HUES6 (cell line): ENCODE data around the gene DUSP6.
"Not testable (repeated sequence)": the region's sequence is repeated elsewhere in the genome, so short reads cannot be mapped to it uniquely, and the experiment has no call there.

Experiments used
- H3K27ac ChIP-seq: 2 replicates; pipeline ENCODE4 v1.7.0; 2013; ENCODE audit warnings: low read depth, mild to moderate bottlenecking, low read length, inconsistent platforms
- H3K27me3 ChIP-seq: 2 replicates; pipeline ENCODE4 v1.6.1; 2013; ENCODE audit warnings: low read length; ENCODE audit not compliant: control insufficient read depth, insufficient read depth
- H3K36me3 ChIP-seq: 2 replicates; pipeline ENCODE4 v1.6.1; 2013; ENCODE audit warnings: low read length; ENCODE audit not compliant: control insufficient read depth, insufficient read depth
- H3K4me1 ChIP-seq: 2 replicates; pipeline ENCODE4 v1.6.1; 2013; ENCODE audit warnings: low read length; ENCODE audit not compliant: control insufficient read depth, insufficient read depth
- H3K4me3 ChIP-seq: 2 replicates; pipeline ENCODE4 v1.5.1; 2013; ENCODE audit warnings: low read depth, low read length
- H3K9ac ChIP-seq: one replicate; pipeline ENCODE4 v1.6.1; 2013; ENCODE audit warnings: mild to moderate bottlenecking, low read length
- H3K9me3 ChIP-seq: 2 replicates; pipeline ENCODE4 v1.6.1; 2013; ENCODE audit warnings: low read depth, low read length; ENCODE audit not compliant: control insufficient read depth, insufficient read depth

Gene DUSP6

DNA sequence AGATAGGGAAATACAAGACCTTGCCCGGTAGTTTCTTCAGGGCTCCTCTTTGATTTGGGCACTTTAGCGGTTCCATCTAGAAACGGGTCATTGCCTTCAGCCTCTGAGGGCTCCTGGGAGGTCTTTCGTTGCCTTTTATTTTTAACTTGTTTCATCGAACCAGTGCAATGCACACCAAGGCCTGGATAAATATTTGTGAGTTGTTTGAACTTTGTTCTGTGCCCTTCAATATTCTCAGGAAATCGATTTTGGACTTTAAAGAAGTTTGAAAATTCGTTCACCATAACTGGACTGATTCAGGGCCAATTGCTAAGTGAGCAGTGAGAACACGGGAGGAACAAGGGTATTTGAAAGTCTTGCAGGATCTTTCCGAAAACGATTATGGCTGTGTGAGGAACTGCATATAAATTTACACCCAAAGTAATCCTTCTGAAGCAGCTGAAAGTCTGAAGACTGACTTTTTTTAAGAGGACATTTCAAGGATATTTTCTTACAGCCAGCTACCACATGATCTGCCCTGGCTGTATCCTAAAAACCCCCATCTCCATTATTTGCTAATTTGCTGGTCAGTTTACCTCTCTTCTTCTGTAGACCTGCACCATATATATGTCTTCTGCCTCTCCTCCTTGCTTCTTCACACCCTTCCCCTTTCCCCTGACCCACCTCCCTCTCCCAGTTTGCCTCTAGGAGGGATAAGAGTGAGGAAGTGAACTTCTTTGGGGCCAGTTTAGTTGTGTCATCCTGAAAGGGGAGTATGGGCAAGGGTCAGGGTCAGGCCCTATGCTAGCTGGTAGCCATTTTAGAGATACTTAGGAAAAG, 8.0 kb downstream of the DUSP6 start:
- Histone ChIP-seq H3K27me3 (peaks cover 55% of the 10 kb centered on the region), H3K27ac (no peak overlapping the region), H3K4me3 (no peak overlapping the region), H3K9me3 (no peaks in the 10 kb centered on the region), H3K9ac (no peak overlapping the region), H3K4me1 (peaks cover 54% of the 10 kb centered on the region), H3K36me3 (peaks cover 20% of the 10 kb centered on the region)

- no peak overlapping the region for H3K4me3 ChIP-seq
- no peaks in the 10 kb centered on the region for H3K9me3 ChIP-seq
- no peak overlapping the region for H3K27ac ChIP-seq
- peaks cover 43% of the 10 kb centered on the region for H3K4me1 ChIP-seq
- no peak overlapping the region for H3K9ac ChIP-seq
- H3K36me3 ChIP-seq, result peaks cover 9% of the 10 kb centered on the region; the same call in 1 of the 2 replicates
- H3K27me3 ChIP-seq, result peaks cover 43% of the 10 kb centered on the region
Observed at GRCh38 chr12:89343127-89343526, 9.2 kb downstream of the DUSP6 start.

DNA sequence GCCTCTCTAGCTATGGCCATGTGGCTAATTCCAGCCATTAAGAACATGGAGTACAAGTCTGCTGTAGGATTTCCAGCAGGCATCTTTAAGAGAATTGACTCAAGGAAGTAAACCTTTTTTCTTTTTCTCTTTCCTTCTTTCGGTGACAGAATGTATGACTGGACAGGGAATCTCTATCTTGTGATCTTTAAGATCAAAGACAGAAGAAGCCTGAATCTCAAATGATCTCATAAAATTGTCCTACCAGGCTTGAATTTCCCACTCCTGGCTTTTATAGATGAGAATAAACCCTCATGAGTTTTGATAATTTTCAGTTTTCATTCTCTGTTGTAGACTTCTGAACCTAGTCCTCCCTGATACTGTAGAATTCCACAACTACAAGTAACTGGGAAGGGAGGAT, 11.4 kb downstream of the DUSP6 start:
- Histone ChIP-seq H3K27ac (no peak overlapping the region), H3K9me3 (no peaks in the 10 kb centered on the region), H3K27me3 (peaks cover 21% of the 10 kb centered on the region), H3K36me3 (no peaks in the 10 kb centered on the region), H3K4me3 (no peak overlapping the region), H3K9ac (no peak overlapping the region), H3K4me1 (peaks cover 30% of the 10 kb centered on the region)

GRCh38 chr12:89339526-89339925, 12.8 kb downstream of the DUSP6 start:
- Histone ChIP-seq H3K27ac (no peak overlapping the region), H3K27me3 (peaks cover 7% of the 10 kb centered on the region), H3K9me3 (no peaks in the 10 kb centered on the region), H3K36me3 (no peaks in the 10 kb centered on the region), H3K4me3 (no peak overlapping the region), H3K9ac (no peak overlapping the region), H3K4me1 (peaks cover 20% of the 10 kb centered on the region)

DNA sequence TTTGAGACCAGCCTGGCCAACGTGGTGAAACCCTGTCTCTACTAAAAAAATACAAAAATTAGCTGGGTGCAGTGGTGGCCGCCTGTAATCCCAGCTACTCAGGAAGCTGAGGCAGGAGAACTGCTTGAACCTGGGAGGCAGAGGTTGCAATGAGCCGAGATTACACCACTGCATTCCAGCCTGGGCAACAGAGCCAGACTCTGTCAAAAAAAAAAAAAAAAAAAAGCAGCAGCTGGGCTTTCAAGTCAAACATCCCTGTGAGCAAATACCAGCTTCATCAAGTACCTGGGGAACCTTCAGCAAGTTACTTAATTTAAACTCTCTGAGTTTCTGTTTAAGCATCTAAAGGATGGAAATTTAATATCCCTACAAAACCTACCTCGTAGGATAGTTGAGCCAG, 15.2 kb downstream of the DUSP6 start:
- peaks cover 18% of the 10 kb centered on the region for H3K4me1 ChIP-seq
- H3K4me3 ChIP-seq, H3K27me3 ChIP-seq, H3K9ac ChIP-seq, H3K9me3 ChIP-seq, H3K36me3 ChIP-seq, H3K27ac ChIP-seq: not testable (repeated sequence)

DNA sequence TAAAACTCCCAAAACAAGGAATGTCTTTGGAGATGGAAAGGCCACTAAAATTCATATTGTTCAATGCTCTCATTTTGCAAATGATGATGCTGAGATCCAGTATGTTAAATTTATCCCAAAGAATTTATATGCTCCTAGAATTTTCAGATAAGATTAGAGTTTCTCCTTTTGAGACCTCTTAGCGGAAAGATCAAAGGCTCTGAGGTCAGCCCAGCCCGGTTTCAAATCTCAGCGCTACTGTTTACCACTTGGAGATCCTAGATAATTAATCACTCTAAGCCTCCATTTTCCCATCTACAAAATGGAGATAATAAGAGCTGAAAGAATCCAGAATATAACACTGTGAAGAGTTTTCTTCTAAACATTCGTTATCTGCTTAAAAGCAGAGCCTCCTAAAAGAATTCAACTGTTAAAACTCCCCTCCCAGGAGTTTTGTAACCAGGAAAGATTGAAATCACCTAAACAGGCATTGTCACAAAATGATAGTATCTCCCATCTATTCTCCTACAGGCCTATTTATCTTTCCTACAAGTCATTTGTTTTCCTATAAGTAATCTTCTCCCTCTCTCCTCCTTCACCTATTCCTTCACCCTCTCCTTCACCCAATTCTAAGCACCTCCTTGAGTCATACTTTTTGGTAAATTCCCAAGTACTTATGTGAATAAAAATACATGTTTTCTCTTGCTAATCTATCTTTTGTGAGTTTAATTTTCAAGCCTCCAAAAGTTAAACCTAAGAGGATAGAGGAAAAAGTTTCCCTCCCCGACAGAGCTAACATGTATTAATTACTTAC, 16.7 kb downstream of the DUSP6 start:
- H3K4me1 ChIP-seq, result peaks cover 18% of the 10 kb centered on the region
- H3K27me3 ChIP-seq, result no peaks in the 10 kb centered on the region
- H3K27ac ChIP-seq, result no peak overlapping the region
- no peaks in the 10 kb centered on the region for H3K36me3 ChIP-seq
- no peak overlapping the region for H3K9ac ChIP-seq
- H3K9me3 ChIP-seq, result peaks cover 5% of the 10 kb centered on the region; the same call in 1 of the 2 replicates
- no peak overlapping the region for H3K4me3 ChIP-seq

GRCh38 chr12:89334548-89335169, 17.6 kb downstream of the DUSP6 start:
- H3K27ac ChIP-seq, result no peak overlapping the region
- no peak overlapping the region for H3K9ac ChIP-seq
- H3K9me3 ChIP-seq, result peaks cover 7% of the 10 kb centered on the region; the same call in 1 of the 2 replicates
- H3K36me3 ChIP-seq, result no peaks in the 10 kb centered on the region
- H3K27me3 ChIP-seq, result no peaks in the 10 kb centered on the region
- H3K4me1 ChIP-seq, result peaks cover 18% of the 10 kb centered on the region
- no peak overlapping the region for H3K4me3 ChIP-seq

DNA sequence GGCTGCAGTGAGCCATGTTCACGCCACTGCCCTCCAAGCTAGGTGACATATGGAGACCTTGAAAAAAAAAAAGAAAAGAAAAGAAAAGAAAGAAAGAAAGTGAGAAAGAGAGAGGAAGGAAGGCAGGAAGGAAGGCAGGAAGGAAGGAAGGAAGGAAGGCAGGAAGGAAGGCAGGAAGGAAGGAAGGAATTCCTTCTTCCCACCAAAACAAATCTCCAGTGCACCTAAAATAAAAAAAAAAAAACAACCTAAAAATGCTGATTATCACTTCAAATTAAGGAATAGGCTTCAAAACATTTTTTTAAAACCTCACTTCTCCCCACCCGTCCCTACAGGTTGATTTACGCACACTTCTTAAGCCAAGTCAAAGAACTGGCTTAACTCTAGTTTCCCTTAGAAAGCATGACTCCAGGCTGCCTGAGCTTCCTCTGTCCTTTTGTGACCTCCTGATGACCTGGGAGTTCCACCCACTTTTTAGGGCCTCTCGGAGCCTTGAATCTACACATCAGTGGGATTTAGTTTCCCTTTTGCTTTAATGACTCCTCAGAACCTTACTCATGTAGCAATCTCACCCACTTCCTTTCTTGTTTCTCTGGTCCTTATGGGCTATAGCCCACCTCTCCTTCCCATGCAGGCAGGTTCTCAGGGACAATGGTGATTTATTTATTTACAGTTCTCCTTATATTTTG, 18.6 kb downstream of the DUSP6 start:
- Histone ChIP-seq H3K4me1 (peaks cover 21% of the 10 kb centered on the region), H3K36me3 (no peaks in the 10 kb centered on the region), H3K9ac (no peak overlapping the region), H3K9me3 (peaks cover 7% of the 10 kb centered on the region; the same call in 1 of the 2 replicates), H3K4me3 (no peak overlapping the region), H3K27ac (no peak overlapping the region), H3K27me3 (no peaks in the 10 kb centered on the region)

DNA sequence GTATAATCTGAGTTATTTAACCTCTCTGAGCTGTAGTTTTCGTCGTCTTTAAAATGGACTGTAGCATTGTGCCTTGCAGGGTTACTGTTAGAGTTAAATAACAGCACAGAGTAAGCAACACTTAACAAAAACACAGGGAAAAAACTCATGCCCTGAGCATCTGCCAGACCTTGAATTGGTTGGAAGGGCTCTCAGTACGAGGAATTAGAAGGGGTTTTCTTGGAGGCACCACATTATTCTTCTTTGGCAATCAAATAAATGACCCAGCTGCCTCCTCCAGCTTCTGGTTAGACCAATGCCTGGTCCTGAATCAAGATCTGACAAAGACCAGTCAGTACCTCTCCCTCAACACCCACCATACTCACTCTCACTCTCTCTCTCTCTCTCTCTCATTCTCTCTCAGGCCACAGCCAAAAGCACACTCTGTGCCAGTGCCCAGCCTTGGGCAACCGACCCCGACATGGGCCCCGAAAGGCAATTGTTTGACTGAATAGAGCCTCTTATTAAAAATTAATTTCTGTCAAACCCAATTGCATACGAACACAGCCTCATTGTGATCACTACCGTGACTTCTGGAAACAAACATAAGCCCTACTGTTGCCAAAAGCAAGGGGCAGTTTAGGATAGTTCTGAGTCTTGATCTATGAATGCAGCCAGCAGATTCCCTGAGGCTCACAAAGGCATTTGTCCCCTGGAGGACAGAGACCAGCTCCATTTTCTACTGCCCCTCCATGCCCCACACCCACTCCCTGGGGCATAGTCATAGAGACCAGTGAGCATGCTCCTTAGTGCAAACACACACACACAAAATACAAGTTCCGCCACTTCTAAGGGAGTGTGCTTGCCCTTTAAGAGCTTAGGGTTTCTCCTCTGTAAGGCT, 23.9 kb downstream of the DUSP6 start:
- no peak overlapping the region for H3K27ac ChIP-seq
- peaks cover 7% of the 10 kb centered on the region; the same call in 1 of the 2 replicates for H3K9me3 ChIP-seq
- H3K4me1 ChIP-seq, result peaks cover 38% of the 10 kb centered on the region
- H3K27me3 ChIP-seq, result no peaks in the 10 kb centered on the region
- no peaks in the 10 kb centered on the region for H3K36me3 ChIP-seq
- H3K4me3 ChIP-seq, result no peak overlapping the region
- no peak overlapping the region for H3K9ac ChIP-seq
